GM08714 (cell line): ENCODE data around the gene DNMT3L.
"Not testable (repeated sequence)": the region's sequence is repeated elsewhere in the genome, so short reads cannot be mapped to it uniquely, and the experiment has no call there.

Experiments
- H3K4me3 ChIP-seq: fragments of 200-500 bp; sonication (Bioruptor generic); 2 replicates; pipeline ENCODE4 v1.5.1; 2014; ENCODE audit warnings: mild to moderate bottlenecking, low read length, inconsistent platforms
- ZNF274 ChIP-seq: IDR thresholded peaks from 2 replicates; pipeline ENCODE4 v1.6.1; 2012; ENCODE audit warnings: mild to moderate bottlenecking, low read depth, low read length

The DNMT3L gene

DNA sequence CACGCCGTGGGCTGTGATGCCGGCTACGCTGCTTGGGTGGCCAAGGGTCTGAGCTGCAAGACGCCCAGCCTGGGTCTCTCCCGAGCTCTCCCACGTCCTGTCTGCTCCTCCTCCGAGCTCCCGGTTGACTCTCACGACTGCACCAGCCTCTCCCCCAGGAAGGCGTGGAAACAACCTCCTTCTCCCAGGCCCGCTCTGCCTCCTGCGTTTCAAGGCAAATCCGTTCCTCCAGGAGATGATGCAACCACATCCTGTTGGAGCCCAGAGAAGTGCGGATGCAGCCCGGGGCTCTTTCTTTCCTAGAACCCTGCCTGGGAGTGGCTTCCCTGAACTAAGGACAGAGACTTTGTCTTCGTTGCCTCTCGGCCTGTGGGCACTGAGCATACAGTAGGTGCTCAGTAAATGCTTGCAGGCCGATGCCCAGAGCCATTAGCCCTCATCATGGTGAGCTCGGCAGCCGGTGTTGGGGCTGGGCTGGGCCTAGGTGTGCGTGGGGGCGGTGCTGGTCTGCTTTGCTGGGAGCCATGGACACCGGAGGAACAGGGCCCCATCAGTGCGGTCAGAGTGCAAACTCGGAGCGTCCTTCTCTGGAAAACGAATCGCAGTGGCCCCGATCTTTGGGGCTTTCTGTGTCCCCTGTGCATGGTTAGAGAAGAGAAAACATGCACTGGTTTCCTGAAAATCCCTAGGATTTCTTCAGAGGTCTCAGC lies 59.0 kb downstream of the DNMT3L start:
- not testable (repeated sequence) for H3K4me3 ChIP-seq

DNA sequence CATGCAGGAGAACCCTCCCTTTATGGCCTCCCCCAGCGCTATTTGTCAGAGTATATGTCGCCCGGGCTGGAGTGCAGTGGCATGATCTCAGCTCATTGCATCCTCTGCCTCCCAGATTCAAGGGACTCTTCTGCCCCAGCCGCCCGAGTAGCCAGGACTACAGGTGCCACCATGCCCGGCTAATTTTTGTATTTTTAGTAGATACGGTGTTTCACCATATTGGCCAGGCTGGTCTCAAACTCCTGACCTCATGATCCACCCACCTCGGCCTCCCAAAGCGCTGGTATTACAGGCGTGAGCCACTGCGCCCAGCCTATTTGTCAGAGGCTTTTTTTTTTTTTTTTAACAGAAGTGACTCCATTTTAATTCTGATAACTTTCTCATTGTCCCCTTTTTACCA lies 61.7 kb downstream of the DNMT3L start:
- H3K4me3 ChIP-seq, result not testable (repeated sequence)

DNA sequence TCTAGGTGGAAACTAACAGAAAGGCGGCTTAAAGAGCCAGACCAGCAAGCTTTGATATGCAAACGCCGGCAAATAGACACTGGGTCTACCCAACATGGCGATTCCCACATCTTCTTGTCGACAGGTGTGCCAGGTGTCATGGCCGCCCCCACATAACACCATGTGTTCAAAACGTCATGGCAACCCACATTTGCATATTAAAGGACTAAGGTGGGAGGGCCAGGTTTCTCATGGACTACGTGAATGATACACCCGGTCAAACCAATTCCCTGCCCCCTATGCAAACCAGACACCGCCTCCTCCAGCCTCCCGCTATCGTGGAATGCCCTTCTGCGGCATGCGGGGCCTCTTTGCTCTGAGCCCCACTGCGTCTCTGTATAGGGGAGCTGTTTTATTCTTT lies 62.2 kb downstream of the DNMT3L start:
- TF ChIP-seq ZNF274, result no peak
- H3K4me3 ChIP-seq, result no peak overlapping the region

DNA sequence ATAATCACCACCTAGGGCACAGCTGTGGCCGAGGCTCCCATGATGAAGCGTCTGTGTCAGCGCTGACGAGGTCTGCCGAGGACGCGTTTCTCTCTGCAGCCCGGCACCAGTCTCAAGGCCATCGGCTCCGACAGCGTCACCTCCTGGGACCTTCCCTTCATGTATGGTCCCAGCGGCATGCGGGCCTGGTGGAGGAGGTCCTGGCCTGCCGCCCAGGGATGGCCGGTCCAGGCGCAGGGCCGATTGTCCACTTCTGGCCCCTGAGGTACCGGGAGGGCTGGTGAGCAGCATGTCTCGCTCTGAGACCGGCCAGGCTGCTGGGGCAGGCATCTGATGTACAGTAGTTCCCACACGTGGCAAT lies 64.6 kb downstream of the DNMT3L start:
- not testable (repeated sequence) for H3K4me3 ChIP-seq
